Measurements from ENCODE around the gene ZNF350.
"Not testable (repeated sequence)": the region's sequence is repeated elsewhere in the genome, so short reads cannot be mapped to it uniquely, and the experiment has no call there.

The ZNF350 gene

DNA sequence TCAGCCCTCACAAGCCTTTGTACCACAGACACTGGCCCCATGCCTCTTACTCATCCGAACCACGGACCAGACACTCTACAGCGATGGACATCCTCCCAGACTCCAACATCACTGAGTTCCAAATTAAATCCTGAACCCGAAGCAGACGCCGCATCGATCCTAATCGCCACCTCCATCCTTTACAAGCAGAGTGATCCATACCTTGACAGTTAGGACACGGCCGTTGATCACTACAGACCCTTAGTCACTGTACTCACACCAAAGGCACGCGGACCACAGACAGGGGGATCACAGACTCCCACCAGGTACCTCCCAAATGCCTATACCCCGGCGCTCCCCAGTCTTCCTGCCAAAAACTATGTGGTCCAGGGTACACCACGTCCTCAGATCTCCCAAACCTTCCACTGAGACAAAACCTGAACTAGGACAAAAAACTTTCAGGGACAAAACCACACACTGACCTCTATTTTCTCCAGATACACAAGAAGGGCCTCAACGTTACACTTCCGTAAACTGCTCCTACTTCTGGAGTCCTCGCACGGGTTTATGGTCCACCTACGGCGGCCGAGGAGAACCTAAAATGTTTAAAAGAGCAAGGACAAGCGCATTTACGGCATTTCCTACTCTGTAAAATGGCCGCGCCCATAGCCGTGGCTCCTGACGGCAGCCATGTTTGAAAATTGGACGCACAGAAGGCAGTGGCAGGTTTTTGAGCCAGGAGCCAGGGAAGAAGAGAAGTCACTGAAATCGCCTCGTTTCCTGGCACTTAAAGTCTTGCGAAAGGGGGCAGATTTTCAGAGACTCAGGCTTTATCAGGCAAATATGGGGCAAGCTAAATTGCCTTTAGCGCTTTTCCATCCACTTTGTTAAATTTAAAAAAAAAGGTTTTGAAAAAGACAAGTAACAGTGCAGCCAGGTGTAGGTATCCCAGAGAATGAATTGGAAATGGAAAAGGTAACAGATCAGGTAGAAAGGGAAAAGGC is at the start of gene ZNF350:
Gene ZNF350, minus strand, starts transcription at position 532 of the 983 bp plus-strand sequence. CDS start 12,480 bp downstream, outside the sequence.
- peak; percentile 77 for DNase-seq (ENCODE audit: low spot score)

DNA sequence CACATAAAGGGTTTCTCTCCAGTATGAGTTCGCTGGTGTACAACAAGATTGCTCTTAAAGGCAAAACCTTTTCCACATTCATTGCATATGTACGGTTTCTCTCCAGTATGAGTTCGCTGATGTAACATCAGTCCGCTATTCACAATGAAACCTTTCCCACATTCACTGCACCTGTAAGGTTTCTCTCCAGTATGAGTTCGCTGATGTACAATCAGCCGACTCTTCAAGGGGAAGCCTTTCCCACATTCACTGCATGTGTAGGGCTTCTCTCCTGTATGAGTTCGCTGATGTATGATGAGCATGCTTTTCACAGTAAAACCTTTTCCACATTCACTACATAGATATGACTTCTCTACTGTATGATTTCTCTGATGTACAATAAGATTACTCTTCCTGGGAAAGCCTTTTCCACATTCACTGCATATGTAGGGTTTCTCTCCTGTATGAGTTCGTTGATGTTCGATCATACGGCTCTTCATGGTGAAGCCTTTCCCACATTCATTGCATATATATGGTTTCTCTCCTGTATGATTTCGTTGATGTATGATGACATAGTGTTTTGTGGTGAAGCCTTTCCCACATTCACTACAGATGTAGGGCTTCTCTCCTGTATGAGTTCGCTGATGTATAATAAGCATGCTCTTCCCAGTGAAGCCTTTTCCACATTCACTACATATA is 47.5 kb upstream of the ZNF350 start:
- no peak for DNase-seq (ENCODE audit: low spot score)

DNA sequence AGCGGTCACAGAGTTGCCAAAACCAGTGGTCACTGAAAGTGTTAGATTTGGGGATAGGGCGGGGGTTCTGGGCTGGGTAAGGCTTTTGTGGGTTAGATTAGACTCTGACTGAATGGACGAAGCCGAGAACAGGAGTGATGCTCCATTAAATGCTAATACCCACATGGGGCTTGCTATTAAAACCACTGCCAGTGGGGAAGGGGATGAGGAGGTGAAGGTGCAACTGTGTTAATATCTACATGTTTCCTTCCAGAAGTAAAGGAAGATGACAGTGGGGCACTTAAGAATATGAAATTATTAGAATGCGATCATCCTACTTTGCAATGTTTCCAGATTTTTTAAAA is 42.1 kb upstream of the ZNF350 start:
- no peak for DNase-seq (ENCODE audit: low spot score)

DNA sequence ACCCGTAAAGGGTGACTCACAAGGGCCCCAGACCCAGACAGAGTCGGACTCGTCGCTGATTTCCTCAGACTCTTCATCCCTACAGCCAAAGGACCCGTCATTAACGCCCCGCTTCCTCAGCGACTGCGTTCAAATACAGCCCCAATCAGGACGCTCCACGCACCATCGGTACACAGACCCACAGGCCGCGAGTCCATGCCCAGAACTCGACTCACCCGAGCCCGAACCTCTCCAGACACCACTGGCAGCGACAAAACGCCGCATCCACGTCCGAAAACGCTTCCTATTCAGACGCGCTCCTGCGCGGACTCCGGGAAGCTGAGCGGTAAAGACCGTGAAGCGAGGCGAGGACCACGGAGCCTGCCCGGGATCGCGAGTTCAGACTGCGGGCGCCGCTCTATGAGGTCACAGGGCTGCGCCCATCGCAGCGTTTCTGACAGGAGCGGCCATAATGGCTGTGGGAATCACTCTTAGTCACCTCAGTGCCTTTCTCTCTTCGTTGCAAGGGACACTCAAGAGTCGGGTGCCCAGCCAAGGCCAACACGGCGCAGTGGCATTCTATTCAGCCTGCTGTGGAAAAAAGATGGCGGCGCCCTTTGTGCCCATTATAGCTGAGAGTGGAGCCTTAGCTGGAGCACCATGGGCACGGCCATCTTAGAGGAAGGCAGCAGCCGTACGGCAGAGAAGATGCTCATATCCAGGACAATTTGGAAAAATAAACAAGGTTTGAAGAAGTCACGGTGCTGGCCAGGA is 41.6 kb upstream of the ZNF350 start, which contains the start of gene ZNF614:
Gene ZNF614, minus strand, starts transcription at position 353 of the 753 bp plus-strand sequence. CDS start 2,634 bp downstream, outside the sequence.
- peak; percentile 91 for DNase-seq (ENCODE audit: low spot score)

DNA sequence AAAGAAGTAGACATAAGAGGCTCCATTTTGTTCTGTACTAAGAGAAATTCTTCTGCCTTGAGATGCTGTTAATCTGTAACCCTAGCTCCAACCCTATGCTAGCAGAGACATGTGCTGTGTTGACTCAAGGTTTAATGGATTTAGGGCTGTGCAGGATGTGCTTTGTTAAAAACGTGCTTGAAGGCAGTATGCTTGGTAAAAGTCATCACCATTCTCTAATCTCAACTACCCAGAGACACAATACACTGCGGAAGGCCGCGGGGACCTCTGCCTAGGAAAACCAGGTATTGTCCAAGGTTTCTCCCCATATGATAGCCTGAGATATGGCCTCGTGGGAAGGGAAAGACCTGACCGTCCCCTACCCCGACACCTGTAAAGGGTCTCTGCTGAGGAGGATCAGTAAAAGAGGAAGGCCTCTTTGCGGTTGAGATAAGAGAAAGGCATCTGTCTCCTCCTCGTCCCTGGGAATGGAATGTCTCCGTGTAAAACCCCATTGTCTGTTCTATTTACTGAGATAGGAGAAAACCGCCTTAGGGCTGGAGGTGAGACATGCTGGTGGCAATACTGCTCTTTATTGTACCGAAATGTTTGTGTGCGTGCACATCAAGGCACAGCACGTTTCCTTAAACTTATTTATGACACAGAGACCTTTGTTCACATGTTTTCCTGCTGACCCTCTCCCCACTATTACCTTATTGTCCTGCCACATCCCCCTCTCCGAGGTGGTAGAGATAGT is 39.8 kb upstream of the ZNF350 start:
- not testable (repeated sequence) for DNase-seq (ENCODE audit: low spot score)

DNA sequence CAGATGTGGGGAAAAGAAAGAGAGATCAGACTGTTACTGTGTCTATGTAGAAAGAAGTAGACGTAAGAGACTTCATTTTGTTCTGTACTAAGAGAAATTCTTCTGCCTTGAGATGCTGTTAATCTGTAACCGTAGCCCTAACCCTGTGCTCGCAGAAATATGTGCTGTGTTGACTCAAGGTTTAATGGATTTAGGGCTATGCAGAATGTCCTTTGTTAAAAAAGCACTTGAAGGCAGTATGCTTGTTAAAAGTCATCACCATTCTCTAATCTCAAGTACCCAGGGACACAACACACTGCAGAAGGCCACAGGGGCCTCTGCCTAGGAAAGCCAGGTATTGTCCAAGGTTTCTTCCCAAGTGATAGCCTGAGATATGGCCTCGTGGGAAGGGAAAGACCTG is 37.8 kb upstream of the ZNF350 start:
- DNase-seq (ENCODE audit: low spot score), result not testable (repeated sequence)

DNA sequence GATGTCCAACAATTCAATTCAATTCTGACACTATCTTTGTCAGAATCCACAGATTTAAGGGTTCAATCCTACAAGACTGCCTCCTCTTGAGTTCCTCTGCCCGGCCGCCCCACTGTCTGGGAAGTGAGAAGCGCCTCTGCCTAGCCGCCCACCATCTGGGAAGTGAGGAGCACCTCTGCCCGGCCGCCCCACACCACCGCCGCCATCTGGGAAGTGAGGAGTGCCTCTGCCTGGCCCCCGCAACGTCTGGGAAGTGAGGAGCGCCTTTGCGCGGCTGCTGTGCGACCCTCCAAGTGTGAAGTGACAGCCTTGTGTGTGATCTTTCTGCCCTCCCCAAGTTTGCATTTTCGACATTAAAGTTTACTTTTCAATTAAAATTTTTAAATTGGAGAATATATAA is 35.6 kb upstream of the ZNF350 start:
- no peak for DNase-seq (ENCODE audit: low spot score)

DNA sequence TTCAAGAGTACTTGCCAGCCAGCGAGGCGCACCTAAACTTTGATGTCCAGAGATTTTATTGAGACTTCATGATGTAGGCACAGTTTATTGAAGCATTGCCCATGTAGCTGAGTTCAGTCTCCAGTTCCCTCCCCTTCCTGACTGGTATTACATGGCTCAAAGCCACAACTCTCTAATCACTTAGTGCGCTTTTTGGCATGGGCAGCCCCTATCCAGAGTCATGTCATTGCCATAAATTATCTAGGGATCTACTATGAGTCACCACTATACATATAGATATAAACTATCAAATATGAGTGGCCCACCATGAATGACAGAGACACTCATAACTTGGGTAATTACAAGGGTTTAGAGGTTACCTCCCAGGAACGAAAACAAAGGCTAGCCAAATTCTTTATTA is 33.9 kb upstream of the ZNF350 start:
- no peak for DNase-seq (ENCODE audit: low spot score)

DNA sequence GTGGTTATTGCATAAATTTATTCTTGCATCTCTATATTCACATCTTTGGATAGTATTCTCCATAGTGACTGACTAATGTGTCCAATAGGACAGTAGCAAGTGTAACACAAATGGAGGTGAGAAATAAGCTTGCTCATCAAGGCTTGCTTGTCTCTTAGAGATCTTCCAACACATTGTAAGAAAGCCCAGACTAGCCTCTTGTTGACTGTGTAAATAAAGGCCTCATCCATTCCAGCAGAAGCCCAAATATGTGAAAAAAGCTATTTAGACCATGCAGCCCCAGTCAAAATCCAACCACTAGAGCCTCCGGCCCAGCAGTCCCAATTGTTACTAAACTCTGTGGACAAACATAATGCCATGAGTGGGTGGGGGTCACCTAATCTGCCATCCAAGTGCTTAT is 24.0 kb upstream of the ZNF350 start:
- no peak for DNase-seq (ENCODE audit: low spot score)

DNA sequence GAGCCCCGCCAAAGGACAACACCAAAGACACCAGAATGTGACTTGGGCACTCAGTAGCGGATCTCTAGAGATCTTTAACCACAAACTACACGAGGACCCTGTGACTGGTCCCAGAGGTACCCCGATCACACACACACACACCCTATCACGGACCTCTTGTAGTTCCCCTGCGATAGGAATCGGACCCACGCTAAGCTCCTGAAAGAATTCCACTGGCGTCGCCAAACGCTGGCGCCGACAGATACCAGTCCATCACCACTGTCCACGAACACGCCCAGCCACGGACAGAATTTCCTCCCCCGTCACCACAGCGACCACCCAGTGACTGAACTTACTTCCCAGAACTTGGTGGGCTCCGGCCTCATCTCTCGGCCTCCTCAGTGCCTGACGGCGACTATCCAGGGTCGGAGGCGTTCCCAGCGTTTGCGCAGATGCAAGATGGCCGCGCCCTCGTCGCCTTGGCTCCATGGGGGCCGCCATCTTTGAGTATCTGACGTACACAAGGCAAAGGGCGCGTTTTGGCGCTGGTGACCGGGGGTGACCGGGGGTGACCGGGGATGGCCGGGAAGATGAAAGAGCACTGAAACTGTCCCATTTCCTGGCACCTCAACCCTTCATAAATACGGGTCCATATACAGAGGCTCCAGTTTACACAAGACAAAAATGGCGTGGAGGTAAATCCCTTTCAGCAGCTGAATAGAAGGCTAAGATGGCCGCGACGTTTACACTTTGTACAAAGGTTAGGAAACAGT is 21.3 kb upstream of the ZNF350 start, which contains the start of gene ZNF615:
Gene ZNF615, minus strand, starts transcription at position 406 of the 752 bp plus-strand sequence. CDS start 4,500 bp downstream, outside the sequence.
- DNase-seq (ENCODE audit: low spot score), result peak; percentile 94

DNA sequence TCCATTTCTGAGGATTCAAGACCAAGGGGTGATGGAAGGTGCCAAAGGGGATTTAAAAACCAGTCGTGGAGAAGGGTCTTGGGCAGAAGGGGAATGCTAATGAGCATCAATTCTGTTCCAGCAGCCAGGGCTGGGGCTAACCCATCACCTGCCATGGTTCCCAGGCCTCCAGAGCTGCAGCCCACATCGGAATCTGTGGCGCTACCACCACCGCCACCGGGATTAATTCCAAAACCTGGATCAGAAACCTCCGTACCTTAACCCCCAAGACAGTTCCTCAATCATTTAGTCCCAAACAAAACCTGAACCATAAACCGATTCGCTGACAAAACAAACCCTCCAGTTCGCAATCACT is 20.8 kb upstream of the ZNF350 start:
- DNase-seq (ENCODE audit: low spot score), result peak; percentile 58

DNA sequence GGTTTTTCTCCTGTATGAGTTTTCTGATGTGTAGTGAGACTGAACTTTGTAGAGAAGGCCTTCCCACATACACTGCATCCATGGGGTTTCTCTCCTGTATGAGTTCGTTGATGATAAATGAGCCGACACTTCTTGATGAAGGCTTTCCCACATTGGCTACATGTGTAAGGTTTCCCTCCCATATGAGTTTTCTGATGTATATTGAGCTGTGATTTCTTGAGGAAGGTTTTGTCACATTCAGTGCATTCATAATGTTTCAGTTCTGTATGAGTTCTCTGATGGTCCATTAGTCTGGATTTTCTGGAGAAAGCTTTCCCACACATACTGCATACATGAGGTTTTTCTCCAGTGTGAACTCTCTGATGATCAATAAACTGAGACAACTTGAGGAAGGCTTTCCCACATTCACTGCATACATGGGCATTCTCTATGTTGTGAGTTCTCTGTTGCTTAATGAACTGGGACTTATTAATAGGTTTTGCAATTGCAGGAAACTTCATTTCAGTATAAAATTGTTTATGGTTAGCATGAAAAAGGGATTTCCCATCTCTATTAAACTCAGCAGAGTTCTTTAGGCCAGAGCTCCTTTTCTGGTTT is 7.5 kb upstream of the ZNF350 start:
- DNase-seq (ENCODE audit: low spot score), result no peak

DNA sequence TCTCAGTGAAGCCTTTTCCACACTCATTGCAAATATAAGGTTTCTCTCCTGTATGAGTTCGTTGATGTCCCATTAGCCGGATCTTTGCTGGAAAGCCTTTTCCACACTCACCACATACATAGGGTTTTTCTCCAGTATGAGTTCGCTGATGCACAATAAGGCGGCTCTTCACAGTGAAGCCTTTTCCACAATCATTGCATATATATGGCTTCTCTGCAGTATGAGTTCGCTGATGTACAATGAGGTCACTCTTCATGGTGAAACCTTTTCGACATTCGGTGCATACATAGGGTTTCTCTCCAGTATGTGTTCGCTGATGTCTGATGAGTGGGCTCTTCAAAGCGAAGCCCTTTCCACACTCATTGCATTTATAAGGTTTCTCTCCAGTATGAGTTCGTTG is 6.8 kb upstream of the ZNF350 start:
- DNase-seq (ENCODE audit: low spot score), result no peak

DNA sequence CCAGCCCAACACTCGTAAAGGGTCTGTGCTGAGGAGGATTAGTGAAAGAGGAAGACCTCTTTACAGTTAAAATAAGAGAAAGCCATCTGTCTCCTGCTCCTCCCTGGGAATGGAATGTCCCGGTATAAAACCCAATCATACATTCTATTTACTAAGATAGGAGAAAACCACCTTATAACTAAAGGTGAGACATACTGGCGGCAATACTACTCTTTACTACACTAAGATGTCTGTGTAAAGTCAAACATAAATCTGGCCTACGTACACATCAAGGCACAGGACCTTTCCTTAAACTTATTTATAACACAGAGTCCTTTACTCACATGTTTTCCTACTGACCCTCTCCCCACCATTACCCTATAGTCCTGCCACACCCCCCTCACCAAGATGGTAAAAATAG is 3.3 kb downstream of the ZNF350 start:
- no peak for DNase-seq (ENCODE audit: low spot score)

DNA sequence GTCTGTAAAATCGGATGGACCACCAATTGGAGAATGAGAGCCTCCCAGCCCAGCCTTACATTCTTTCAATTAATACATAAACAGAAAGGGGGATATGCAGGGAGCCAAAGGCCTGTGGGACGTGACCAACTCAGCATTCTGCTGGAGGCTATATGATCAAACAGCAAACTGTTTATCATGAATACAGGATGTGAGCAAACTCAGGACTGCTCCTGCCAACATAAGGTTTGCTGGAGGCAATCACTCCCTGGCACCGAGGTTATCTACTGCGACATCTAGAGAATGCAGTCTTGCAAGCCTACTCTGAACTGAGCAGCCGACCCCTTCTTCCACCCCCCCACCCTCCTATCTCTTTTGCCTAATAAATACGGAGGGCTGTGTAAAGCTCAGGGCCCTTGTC is 5.7 kb downstream of the ZNF350 start:
- not testable (repeated sequence) for DNase-seq (ENCODE audit: low spot score)

DNA sequence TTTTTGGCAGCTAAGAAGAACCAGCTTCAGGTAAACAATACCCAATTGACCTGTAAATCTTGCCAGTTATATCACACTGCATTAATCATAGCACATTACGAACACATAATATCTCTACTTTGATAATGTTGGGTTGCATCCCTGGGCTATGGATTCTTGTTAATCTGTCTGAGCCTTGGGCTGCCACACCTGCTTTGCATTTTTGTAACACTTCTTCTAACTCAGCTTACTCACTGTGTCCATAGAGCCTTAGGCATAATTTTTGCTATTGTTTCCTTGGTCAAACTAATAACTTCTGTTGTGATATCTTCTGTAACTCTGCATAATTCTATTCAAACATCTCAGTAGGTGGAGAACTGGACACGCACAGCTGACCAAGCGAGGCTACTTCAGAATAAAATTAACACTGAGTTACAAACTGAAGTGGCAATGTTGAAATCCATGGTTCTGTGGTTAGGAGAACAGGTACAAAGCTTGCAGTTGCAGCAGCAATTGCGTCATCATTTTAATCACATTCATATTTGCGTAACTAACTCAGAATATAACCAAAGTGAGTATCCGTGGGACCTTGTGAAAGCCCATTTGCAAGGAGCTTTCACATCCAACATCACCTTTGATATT is 6.4 kb downstream of the ZNF350 start:
- DNase-seq (ENCODE audit: low spot score), result no peak

DNA sequence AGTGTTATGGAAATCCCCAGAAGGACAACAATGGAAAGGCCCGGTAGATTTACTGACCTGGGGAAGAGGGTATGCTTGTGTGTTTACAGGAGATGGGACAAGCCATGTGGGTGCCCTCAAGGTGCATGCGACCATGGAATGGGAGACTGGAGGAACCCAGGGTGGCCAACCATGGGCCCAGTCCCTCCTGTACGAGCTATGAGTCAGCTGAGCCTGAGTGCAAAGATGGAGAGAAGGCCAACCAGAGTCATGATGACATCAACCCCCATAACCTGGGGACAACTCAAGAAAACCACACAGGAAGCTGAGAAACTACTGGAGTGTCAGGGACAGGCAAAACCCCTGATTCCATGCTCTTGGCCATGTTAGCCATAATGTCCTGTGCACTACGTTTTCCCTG is 7.8 kb downstream of the ZNF350 start:
- DNase-seq (ENCODE audit: low spot score), result no peak

DNA sequence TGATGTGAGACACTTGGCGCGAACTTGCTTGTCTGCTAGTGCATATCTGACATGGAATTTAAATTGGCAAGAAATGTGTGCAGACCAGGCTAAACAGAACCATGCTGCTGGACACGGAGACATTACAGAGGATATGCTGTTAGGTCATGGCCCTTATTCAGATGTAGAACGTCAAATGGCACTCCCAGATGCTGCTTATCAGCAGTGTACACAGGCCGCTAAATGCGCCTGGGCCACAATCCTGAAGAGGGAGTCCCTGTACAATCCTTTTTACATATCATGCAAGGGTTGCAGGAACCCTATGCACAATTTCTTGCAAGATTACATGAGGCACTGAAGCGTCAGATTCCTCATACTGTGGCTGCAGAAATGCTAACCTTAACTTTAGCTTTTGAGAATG is 9.3 kb downstream of the ZNF350 start:
- DNase-seq (ENCODE audit: low spot score), result no peak

DNA sequence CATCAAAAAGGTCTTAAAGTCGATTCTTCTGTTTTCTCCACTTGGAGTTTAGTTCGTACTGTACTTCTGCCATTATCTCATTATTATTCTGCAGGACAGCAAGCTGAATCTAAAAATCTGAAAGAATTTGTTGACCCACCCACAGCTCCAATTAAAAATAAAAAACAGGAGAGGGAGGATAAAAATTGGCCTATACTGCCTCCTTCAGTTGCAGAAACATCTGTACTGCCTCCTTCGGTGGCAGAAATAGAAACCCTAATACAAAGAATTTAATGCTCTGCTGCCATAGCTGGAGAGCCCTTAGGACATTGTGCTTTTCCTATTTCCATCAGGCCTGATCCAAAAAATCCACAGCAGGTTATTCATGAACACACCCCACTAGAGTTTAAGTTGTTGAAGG is 9.8 kb downstream of the ZNF350 start:
- DNase-seq (ENCODE audit: low spot score), result no peak

DNA sequence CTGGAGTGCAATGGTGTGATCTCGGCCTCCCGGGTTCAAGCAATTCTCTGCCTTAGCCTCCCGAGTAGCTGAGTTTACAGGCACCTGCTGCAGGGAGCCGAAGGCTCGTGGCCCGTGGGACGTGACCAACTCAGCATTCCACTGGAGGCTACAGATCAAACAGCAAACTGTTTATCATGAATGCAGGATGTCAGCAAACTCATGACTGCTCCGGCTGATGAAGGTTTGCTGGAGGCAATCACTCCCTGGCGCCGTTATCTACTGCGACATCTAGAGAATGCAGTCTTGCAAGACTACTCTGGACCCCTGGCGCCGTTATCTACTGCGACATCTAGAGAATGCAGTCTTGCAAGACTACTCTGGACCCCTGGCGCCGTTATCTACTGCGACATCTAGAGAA is 10.9 kb downstream of the ZNF350 start:
- not testable (repeated sequence) for DNase-seq (ENCODE audit: low spot score)
